Activated naive CD4-positive, alpha-beta T cell treated with anti-CD3 and anti-CD28 coated beads, Interleukin-2, amount 10 ng/mL, durations not matched to agents 7 days and 5 days (primary cell): Measurements from ENCODE around the gene CAMSAP2.

Source experiments
- CTCF ChIA-PET: fragments of 350-600 bp; sonication (Branson Sonifier 250); formaldehyde crosslinking; loops from one replicate; lab custom pipeline; 2021; ENCODE audit warnings: antibody characterized with exemption; lab: Charles Lee
- DNase-seq: peaks from one replicate; pipeline ENCODE4 v3.0.0-alpha.2; 2020
- H3K27ac Mint-ChIP-seq: one replicate; pipeline ENCODE4 v1.8.0; 2021; ENCODE audit warnings: mild to moderate bottlenecking, moderate library complexity, mixed read lengths
- H3K27me3 Mint-ChIP-seq: one replicate; pipeline ENCODE4 v1.8.0; 2021; ENCODE audit warnings: mild to moderate bottlenecking, mixed read lengths
- H3K36me3 Mint-ChIP-seq: one replicate; pipeline ENCODE4 v1.8.0; 2021; ENCODE audit warnings: mixed read lengths
- H3K4me1 Mint-ChIP-seq: one replicate; pipeline ENCODE4 v1.8.0; 2021; ENCODE audit warnings: mixed read lengths
- H3K4me3 Mint-ChIP-seq: one replicate; pipeline ENCODE4 v1.8.0; 2021; ENCODE audit warnings: mild to moderate bottlenecking, moderate library complexity, mixed read lengths
- H3K9me3 Mint-ChIP-seq: one replicate; pipeline ENCODE4 v1.8.0; 2021; ENCODE audit warnings: mixed read lengths

CAMSAP2 gene

DNA sequence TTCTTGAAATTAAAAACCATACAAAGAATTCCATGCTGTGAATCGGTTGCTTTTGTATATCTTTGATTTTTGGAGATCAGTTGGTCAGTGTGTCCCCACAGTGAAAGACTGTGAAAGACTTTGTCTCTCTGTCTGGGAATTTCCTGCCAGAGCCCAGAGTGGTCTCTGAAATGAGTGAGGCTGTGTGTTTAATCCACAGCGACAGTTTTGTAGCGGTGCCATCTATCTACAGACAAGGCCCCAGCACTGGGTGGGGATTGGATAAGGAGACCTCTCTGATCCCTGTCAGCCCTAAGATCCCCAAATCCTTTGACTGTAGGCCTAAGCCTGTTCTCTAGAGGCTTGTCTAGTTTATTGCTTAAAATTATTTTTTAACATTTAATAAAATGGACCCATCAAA is 144.4 kb downstream of the CAMSAP2 start:
- Mint-ChIP-seq H3K27ac (no peak overlapping the region), H3K4me3 (no peak overlapping the region), H3K9me3 (no peaks in the 10 kb centered on the region), H3K27me3 (peaks cover 29% of the 10 kb centered on the region), H3K36me3 (no peaks in the 10 kb centered on the region), H3K4me1 (peaks cover 27% of the 10 kb centered on the region)
- no peak for DNase-seq
- CTCF ChIA-PET: no interaction called here

DNA sequence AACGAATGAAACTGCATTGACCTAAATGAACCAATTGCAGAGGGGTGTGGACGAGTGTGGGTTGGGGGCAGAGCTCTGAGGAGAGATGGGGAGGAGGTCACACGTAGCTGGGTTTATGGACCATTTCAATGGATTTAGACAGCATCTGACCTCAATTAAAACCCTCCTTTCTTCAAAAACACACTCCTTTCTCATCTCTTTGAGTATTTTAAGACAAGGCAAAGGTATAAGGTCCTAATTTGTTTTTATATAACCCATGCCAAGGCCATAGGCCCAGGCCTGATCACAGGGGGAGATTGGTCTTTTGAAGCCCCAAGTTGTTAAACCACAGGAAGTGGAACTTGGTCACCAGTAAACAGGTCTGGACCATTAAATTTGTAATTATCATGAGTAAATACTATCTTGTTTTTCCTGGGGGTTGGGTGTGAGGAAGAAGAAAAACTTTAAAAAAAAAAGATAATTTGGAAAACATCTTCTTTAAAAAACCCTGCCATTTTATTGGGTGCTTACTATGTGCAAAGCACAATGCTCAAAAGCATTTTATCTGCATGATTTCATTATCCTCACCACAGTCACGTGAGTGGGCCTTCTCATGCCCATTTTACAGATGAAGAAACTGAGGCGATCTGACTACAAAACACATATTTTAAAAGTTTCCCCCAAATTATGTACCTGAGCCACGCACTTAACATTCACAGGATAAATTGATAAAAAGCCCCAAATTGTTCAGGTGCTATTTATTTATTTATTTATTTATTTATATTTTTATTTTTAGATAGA is 147.1 kb downstream of the CAMSAP2 start:
- no peaks in the 10 kb centered on the region for H3K9me3 Mint-ChIP-seq
- peaks cover 39% of the 10 kb centered on the region for H3K27me3 Mint-ChIP-seq
- no peak overlapping the region for H3K4me3 Mint-ChIP-seq
- H3K27ac Mint-ChIP-seq: no peak overlapping the region
- peaks cover 47% of the 10 kb centered on the region for H3K4me1 Mint-ChIP-seq
- no peaks in the 10 kb centered on the region for H3K36me3 Mint-ChIP-seq
- CTCF ChIA-PET: no interaction called here
- no peak for DNase-seq

DNA sequence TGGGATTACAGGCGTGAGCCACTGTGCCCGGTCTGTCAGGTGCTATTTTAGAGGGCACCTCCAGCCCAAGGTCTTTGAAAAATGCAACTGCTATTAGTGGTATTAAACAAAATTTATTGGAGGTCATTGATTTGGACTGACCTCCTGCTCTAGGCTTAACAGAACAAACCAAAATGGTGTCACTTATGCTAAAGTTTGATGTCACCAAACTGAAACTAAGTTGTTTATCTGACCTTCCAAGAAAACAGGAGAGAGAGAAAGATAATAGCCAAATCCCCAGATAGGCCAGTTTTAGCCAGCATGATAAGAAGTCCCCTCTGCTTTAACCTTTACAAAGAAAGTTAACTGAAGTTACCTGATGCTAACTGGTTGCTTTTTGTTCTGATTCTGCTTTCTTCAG is 147.9 kb downstream of the CAMSAP2 start:
- no peak overlapping the region for H3K27ac Mint-ChIP-seq
- H3K4me1 Mint-ChIP-seq: peaks cover 52% of the 10 kb centered on the region
- peaks cover 46% of the 10 kb centered on the region for H3K27me3 Mint-ChIP-seq

DNA sequence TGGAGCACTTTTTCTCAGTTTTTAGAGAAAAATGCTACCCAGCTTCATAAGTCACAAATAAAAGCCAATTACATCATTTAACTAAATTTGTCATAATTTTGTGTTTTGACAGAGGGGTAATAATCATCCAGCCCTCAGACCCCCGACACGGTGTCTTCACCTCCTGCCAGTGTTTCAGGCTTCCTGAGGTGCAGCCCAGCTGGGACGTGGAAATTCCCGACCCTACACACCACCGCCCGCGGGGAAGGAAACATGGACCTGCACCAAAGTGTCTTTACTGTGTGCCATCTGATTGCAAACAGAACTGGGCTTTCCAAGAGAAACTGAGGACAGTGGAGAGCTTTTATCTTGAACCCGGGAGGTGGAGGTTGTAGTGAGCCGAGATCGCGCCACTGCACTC is 148.3 kb downstream of the CAMSAP2 start:
- peak overlapping the region; percentile 3 for H3K4me3 Mint-ChIP-seq
- CTCF ChIA-PET: interaction anchor here (1.0 kb wide), 1 partner anchor 155 kb away, joined by 3 read pairs; no protein-coding TSS in a partner anchor

More for the DNA sequence above, 147.9 kb downstream of the CAMSAP2 start:
- H3K9me3 Mint-ChIP-seq: no peaks in the 10 kb centered on the region
- H3K36me3 Mint-ChIP-seq: no peaks in the 10 kb centered on the region
- CTCF ChIA-PET: interaction anchor here (1.0 kb wide), 1 partner anchor 156 kb away, joined by 3 read pairs; no protein-coding TSS in a partner anchor
- no peak for DNase-seq
- no peak overlapping the region for H3K4me3 Mint-ChIP-seq

DNA sequence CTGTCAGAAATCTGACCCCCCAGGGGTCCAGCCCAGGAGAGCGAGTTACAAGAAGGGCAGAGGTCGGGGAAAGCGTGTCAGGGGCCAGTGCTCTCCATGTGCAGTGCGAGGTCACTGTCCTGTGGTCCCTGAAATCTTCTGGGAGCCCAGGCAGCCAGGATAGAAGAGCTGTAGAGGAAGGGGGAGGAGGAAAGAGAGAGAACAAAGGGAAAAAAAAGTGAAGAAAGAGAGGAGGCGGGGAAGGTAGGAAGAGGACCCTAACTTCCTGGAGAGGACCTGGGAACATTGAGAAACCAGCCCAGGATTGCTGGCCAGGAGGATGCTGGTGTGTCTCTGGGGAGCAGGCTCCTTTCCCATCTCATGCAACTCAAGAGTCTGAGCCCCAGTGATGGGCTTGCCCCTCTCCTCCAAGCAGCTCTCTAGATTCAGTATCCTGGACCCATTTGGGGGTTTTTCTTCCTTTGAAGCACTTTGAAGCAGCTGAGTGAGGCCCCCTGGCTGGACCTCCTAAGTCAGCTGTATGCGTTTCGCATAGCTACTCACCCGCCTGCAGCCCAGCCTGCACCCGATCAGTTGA is 149.2 kb downstream of the CAMSAP2 start:
- Mint-ChIP-seq H3K4me1 (peaks cover 58% of the 10 kb centered on the region), H3K9me3 (no peaks in the 10 kb centered on the region), H3K27me3 (peaks cover 59% of the 10 kb centered on the region), H3K27ac (no peak overlapping the region), H3K36me3 (no peaks in the 10 kb centered on the region), H3K4me3 (no peak overlapping the region)
- CTCF ChIA-PET: interaction anchor here (0.7 to 2.0 kb wide), 7 partner anchors 10 to 231 kb away, joined by 3 to 13 read pairs (median 3); no protein-coding TSS in a partner anchor
- DNase-seq: no peak

More for the DNA sequence above, 148.3 kb downstream of the CAMSAP2 start:
- Mint-ChIP-seq H3K4me1 (peaks cover 56% of the 10 kb centered on the region), H3K9me3 (no peaks in the 10 kb centered on the region), H3K27ac (no peak overlapping the region), H3K27me3 (peaks cover 51% of the 10 kb centered on the region), H3K36me3 (no peaks in the 10 kb centered on the region)
- no peak for DNase-seq

DNA sequence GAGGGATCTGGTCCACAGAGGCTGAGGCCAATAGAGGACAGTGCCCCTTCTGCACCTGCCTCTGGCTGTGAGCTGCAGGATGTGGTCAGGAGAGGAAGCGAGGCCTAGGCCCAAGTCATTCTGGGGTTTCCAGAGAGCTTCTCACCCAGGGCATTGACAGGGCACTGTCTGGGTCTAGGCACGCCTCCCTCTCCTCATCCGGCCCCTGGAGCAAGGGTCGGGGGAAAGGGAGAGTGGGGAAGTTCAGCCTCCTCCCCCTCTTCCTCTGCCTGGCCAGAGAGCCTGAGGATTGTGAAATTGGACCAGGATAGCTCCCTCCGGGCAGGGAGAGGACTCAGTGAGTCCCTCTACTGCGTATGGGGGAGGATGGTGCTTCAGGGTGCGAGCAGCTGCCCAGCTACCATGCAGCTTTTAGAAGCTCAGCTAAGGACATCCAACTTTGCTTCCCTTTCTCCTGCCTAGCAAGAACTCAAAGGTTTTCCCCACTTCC is 149.7 kb downstream of the CAMSAP2 start:
- Mint-ChIP-seq H3K9me3 (no peaks in the 10 kb centered on the region), H3K4me1 (peaks cover 58% of the 10 kb centered on the region), H3K36me3 (no peaks in the 10 kb centered on the region), H3K4me3 (no peak overlapping the region), H3K27me3 (peaks cover 64% of the 10 kb centered on the region), H3K27ac (no peak overlapping the region)
- peak; percentile 78 for DNase-seq
- CTCF ChIA-PET: interaction anchor here (0.7 to 2.0 kb wide), 6 partner anchors 11 to 230 kb away, joined by 3 to 13 read pairs (median 3); no protein-coding TSS in a partner anchor

DNA sequence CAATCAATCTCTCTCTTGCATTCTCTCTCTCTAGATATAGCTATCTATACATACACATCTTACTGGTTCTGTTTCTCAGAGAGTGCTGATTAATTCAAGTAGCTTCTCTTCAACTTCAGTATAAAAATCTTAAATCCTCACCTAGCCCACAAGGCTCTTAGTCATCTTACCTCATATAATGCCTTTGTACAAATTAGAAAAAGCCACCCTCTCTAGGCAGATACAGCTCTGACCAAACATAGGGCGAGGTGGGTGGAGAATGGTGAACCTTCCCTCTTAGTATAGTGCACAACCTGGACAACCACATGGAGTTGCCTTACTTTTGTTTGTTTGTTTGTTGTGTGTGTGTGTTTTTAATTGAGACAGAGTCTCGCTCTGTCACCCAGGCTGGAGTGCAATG is 150.9 kb downstream of the CAMSAP2 start:
- no peak for DNase-seq
- peaks cover 75% of the 10 kb centered on the region for H3K27me3 Mint-ChIP-seq
- CTCF ChIA-PET: interaction anchor here (2.0 kb wide), 1 partner anchor 12 kb away, joined by 13 read pairs; no protein-coding TSS in a partner anchor
- H3K27ac Mint-ChIP-seq: no peak overlapping the region
- peaks cover 58% of the 10 kb centered on the region for H3K4me1 Mint-ChIP-seq
- H3K36me3 Mint-ChIP-seq: no peaks in the 10 kb centered on the region
- H3K4me3 Mint-ChIP-seq: no peak overlapping the region
- H3K9me3 Mint-ChIP-seq: no peaks in the 10 kb centered on the region

DNA sequence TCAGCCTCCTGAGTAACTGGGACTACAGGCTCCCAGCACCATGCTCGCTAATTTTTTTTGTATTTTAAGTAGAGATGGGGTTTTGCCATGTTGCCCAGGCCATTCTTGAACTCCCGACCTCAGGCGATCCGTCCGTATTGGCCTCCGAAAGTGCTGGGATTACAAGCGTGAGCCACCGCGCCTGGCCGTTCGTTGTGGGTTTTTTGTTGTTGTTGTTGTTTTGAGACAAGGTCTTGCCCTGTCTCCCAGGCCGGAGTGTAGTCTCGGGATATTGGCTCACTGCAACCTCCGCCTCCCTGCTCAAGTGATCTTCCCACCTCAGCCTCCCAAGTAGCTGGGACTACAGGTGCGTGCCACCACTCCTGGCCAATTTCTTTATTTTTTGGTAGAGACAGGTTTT is 151.3 kb downstream of the CAMSAP2 start:
- H3K9me3 Mint-ChIP-seq: no peaks in the 10 kb centered on the region
- no peak overlapping the region for H3K27ac Mint-ChIP-seq
- H3K4me3 Mint-ChIP-seq: no peak overlapping the region
- H3K36me3 Mint-ChIP-seq: no peaks in the 10 kb centered on the region
- peaks cover 58% of the 10 kb centered on the region for H3K4me1 Mint-ChIP-seq
- CTCF ChIA-PET: no interaction called here
- H3K27me3 Mint-ChIP-seq: peaks cover 80% of the 10 kb centered on the region
- no peak for DNase-seq

DNA sequence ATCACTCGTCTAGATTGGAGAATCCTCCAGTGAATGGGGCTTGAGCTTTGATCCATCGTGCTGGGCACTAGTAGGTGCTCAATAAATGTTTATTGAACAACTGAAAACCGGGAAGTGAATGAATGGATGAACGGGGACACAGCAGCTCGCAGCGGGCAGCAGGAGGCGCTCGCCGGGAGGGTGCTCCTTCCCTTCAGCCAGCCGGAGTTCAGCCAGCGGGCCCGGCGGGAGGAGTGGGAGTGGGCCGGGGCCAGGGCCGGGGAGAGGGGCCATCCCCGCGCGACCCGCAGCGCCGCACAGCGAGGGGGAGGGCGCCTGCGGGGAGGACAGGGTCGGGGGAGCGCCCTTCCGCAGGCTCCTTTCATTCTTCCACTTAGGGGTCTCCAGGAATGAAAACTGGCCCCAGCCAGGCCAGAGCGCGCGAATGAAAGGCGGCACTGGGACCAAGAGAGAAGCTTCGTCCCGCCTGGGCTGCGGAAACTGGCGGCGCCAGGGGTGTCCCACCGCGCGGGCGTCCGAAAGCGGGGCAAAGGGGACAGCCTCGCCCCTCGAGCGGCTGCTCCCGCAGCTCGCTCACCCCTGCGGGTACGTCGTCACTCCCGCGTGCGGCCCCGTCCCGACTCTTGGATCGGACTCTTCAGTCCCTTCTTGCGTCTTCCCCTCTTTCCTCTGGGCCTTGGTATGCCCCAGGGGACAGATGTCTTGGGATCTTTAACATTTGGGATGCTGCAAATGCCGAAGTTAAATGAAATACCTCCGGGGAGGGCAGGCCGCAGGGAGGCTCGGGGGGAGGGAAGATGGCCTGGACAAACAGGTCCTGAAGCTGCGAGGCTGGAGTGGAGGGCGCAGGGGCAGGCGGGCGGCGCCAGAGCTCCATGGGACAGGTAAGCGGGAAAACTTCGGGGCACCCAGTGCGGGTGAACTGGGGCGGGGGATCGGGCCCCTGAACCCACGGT is 152.4 kb downstream of the CAMSAP2 start:
- Mint-ChIP-seq H3K4me1 (peaks cover 53% of the 10 kb centered on the region), H3K27me3 (peaks cover 87% of the 10 kb centered on the region), H3K4me3 (peak overlapping the region; percentile 62), H3K27ac (no peak overlapping the region), H3K36me3 (no peaks in the 10 kb centered on the region), H3K9me3 (no peaks in the 10 kb centered on the region)
- DNase-seq: peak; percentile 31
- CTCF ChIA-PET: interaction anchor here (0.6 kb wide), 1 partner anchor 14 kb away, joined by 3 read pairs; no protein-coding TSS in a partner anchor

DNA sequence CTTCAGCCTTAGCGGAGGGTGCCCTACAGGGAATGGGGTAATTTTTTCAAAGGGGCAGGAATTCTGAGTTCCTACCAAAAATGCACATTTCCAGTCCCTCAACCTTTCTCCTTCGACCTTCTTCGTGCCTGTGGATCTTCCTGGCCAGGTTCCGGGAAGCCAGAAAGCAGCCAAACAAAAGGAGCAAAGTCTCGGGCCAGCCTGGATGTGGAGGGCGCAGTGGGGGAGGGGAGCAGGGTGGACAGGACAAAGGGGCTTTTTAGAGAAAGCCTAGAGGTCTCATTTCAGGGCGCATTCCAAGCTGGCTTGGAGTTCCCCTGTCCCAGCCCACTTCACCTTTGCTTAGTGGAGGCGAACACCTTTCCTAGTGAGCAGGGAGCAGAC is 153.1 kb downstream of the CAMSAP2 start:
- H3K4me1 Mint-ChIP-seq: peaks cover 49% of the 10 kb centered on the region

DNA sequence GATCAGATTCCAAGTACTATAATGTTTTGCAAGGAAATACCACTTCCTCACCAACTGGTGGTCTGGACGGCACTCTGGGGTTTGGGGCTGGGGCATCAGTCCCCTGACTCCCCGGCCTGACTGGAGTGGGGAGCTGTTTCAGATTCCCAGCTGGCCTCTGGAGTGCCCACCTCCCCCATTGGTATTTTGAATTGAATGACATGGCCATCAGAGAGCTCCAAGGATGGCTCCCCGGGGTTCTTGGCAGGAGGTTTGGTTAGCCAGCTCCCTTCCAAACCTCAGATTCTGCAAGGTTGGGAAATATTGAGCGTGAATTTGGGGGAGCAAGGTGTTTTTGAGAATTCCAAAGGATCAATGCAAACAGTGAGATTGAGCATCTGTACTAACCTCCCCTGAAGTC is 153.9 kb downstream of the CAMSAP2 start:
- CTCF ChIA-PET: no interaction called here
- Mint-ChIP-seq H3K27me3 (peaks cover 93% of the 10 kb centered on the region), H3K36me3 (no peaks in the 10 kb centered on the region), H3K27ac (no peak overlapping the region), H3K9me3 (no peaks in the 10 kb centered on the region), H3K4me1 (peaks cover 43% of the 10 kb centered on the region), H3K4me3 (no peak overlapping the region)
- DNase-seq: no peak

More for the DNA sequence above, 153.1 kb downstream of the CAMSAP2 start:
- H3K27ac Mint-ChIP-seq: no peak overlapping the region
- peak overlapping the region; percentile 23 for H3K4me3 Mint-ChIP-seq
- H3K9me3 Mint-ChIP-seq: no peaks in the 10 kb centered on the region
- CTCF ChIA-PET: no interaction called here
- H3K36me3 Mint-ChIP-seq: no peaks in the 10 kb centered on the region
- peaks cover 91% of the 10 kb centered on the region for H3K27me3 Mint-ChIP-seq
- DNase-seq: no peak

DNA sequence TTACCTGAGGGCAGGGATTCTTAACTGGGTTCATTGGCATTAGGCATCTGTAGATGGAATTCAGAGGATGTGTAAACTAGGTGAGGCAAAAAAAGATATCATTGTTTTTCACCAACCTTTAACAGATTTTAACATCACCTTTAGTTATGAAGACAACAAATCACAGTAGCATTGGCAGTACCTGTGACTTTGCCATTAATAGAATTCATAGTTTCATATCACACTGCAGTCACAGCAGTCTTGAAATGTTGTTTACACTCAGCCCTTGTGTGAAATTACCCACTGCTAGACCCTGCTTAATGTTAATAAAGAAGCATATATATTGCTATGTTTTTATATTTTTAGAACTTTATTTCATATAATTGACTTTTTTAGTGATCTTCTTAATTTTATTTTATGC is 154.3 kb downstream of the CAMSAP2 start:
- Mint-ChIP-seq H3K27me3 (peaks cover 93% of the 10 kb centered on the region), H3K4me3 (no peak overlapping the region), H3K4me1 (peaks cover 38% of the 10 kb centered on the region), H3K36me3 (no peaks in the 10 kb centered on the region), H3K27ac (no peak overlapping the region), H3K9me3 (no peaks in the 10 kb centered on the region)
- CTCF ChIA-PET: no interaction called here
- DNase-seq: no peak

DNA sequence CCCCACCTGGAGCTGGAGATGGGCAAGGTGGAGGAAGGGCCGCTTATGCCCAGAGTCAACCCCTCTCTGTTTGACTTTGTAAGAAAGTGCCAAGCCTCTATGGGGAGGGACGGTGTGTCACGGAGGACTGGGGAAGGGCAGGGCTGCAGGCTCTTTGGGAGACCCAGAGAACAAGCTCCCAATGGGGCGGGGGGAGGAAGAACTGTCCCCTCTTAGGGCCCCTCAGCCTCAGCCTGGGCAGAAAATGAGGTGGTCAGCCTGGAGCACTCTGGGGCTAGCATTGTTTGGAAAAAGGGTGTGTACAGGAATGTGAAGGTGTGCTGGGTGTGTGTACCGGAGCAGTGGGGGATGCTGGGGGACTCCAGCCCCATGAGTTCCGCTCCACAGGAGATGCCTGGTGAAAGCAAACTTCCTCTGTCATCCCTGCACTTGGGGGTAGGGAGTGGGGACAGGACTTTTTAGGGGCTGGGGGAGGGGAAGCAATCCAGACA is 154.8 kb downstream of the CAMSAP2 start:
- no peak overlapping the region for H3K4me3 Mint-ChIP-seq
- H3K27ac Mint-ChIP-seq: no peak overlapping the region
- no peak for DNase-seq
- CTCF ChIA-PET: no interaction called here
- no peaks in the 10 kb centered on the region for H3K36me3 Mint-ChIP-seq
- H3K27me3 Mint-ChIP-seq: peaks cover 93% of the 10 kb centered on the region
- H3K9me3 Mint-ChIP-seq: no peaks in the 10 kb centered on the region
- H3K4me1 Mint-ChIP-seq: peaks cover 33% of the 10 kb centered on the region
